Jurkat, Clone E6-1 (cell line): ENCODE data around the gene LRFN3. TPM values are rescaled to one million over a fixed set of nuclear protein-coding genes. Genes with fewer than 3 reads are reported as not detected.
A peak's percentile ranks its signal among the peaks of the same experiment; 100 is the strongest.
"Not testable (repeated sequence)": the region's sequence is repeated elsewhere in the genome, so short reads cannot be mapped to it uniquely, and the experiment has no call there.

ENCODE experiments used
- DNase-seq: peaks from one replicate; pipeline ENCODE4 v3.0.0-alpha.2; 2011; ENCODE audit warnings: low read depth, low spot score
- H3K4me3 ChIP-seq: 2 replicates; pipeline ENCODE4 v1.5.1; 2011; ENCODE audit warnings: mild to moderate bottlenecking, low read length, control low read depth, moderate library complexity
- polyA plus RNA-seq: library from polyadenylated mRNA; unstranded; fragments of >200 nt; gene quantifications from one replicate; pipeline ENCODE4 v1.2.1, GENCODE V29; 2012; ENCODE audit warnings: missing spikeins; ENCODE audit not compliant: insufficient read length, insufficient read depth

The LRFN3 gene, protein sequence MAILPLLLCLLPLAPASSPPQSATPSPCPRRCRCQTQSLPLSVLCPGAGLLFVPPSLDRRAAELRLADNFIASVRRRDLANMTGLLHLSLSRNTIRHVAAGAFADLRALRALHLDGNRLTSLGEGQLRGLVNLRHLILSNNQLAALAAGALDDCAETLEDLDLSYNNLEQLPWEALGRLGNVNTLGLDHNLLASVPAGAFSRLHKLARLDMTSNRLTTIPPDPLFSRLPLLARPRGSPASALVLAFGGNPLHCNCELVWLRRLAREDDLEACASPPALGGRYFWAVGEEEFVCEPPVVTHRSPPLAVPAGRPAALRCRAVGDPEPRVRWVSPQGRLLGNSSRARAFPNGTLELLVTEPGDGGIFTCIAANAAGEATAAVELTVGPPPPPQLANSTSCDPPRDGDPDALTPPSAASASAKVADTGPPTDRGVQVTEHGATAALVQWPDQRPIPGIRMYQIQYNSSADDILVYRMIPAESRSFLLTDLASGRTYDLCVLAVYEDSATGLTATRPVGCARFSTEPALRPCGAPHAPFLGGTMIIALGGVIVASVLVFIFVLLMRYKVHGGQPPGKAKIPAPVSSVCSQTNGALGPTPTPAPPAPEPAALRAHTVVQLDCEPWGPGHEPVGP
- 17.1 TPM for polyA plus RNA-seq

DNA sequence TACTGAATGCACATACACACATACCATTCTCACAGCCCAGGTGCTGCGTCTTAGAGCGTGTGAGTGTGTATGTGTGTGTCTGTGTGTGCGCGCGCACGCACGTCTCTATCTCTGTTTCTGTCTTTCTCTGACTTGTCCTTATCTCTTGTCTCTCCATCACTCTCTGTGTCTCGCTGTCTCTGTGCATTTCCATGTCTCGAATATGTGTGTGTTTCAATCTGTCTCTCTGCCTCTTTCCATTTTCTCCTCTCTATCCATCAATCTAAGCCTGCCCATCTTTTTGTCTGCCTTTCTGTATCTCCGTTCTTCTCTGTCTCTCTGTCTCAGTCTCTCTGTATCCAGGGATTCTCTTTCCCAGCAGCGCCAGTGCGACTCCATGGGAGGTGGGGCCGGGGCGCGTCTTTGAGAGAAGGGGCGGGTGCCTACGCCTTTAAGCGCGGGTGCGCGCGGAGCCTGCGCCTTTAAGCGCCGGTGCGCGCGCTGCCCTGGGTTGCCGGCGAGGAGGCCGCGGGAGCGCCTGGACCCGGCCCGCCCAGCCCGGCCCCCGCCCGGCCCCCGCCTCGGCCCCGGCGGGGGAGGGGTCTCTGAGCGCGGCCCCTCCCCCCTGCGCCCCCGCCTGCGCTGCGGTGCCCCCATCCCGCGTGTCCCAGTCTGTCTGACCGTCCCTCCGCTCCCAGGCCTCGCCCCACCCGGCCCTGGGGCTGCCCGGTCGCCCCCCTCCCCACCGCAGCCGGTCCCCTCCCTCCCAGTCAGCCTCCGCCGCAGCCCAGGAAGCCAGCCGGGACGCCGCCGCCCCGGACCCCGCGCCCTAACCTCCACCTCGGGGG lies at the start of gene LRFN3:
Gene LRFN3 (plus strand): TSS at position 464 of the 827 bp plus-strand sequence. CDS start 3,052 bp downstream, outside the sequence.
- peak; percentile 60 for DNase-seq

DNA sequence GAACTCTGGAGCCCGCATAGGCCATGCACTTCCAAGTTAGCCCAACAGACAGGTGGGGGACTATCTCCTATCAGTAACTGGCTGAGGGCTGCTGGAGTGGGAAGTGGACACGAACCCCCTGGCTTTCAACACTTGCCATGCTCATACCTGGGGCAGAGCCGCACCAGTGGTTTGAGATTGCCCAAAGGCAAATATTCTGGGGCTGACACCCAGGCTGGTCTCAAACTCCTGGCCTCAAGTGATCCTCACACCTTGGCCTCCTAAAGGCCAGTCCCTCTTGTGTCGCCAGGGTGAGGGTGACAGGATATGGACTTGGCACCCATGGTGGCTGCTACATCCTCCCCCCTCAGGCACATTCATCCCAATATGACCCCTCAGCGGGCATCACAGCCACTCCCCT lies 49.0 kb upstream of the LRFN3 start:
- no peak for DNase-seq
- no peak overlapping the region for H3K4me3 ChIP-seq

More for the DNA sequence above, at the start of gene LRFN3:
- H3K4me3 ChIP-seq = peak within 1 kb of the TSS; percentile 70

DNA sequence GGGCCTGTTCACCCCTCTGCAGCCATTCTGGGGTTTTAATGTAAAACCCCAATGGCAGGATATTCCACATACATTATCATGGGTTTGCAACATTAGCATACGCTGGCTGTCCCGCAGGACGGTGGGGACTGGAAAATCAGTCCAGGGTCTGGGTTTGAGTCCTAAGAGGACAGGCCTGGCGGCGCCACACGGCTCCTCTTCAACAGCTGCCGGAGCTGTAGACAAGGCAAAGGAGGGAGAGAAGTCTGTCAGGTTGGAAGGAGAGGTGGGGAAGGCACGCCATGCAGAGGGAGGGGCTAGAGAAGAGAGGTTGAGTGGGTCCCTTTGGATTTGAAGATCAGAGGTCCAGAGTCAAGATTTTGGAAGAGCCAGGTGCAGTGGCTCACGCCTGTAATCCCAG lies 47.8 kb upstream of the LRFN3 start:
- no peak for DNase-seq
- no peak overlapping the region for H3K4me3 ChIP-seq

DNA sequence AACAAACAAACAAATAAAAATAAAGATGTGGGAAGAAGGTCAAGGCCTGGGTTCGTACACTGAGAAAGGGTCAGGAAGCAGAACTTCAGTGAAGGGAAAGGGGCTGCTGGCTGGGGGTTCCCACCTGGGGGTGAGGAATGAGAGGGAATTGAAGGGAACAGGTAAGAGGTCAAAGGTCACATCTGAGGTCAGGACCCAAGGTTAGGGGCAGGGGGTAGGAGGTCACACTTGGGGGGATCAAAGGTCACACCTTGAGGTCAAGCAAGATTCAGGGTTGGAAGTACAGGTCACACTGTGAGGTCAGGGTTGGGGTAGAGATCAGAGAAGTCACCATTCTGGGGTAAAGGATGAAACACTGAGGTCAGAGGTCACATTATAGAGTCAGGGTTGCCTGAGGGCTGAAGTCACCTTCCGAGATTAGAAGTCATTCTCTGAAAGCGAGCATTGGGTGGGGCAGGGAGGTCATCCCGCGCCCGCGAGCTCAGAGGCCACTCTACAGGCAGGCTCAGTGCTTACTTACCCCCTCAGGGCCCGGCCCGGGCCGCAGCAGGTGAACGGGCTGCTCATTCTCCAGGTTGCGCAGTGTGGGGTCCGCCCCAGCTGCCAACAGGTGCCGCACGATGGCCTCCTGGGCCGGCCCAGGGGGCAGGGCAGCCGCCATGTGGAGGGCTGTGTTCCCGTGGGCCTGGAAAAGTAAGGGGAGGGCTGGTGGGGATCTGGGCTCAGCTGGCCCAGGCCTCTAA lies 46.6 kb upstream of the LRFN3 start:
- no peak overlapping the region for H3K4me3 ChIP-seq
- DNase-seq = no peak

DNA sequence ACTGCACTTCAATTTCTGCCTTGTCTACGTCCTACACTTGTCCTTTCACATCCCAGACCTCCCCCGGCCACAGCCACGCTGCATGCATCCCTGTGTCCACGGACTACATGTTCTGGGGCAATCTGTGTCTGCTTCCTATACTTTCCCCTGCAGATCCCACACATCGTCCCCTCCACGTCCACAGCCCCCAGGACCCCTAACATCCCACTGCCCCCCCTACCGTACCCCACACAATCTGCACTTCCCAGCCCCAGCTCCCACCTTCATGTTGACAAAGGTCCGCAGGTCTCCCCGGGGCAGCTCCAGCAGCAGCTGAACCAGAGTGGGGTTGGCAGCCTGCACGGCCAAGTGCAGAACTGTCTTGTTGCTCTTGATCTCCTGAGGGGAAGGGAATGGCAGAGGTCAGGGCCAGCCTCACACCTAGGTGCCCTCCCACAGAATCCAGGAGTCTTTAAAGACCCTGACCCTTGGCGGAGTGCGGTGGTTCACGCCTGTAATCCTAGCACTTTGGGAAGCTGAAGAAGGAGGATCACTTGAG lies 46.0 kb upstream of the LRFN3 start:
- no peak overlapping the region for H3K4me3 ChIP-seq
- DNase-seq = no peak

DNA sequence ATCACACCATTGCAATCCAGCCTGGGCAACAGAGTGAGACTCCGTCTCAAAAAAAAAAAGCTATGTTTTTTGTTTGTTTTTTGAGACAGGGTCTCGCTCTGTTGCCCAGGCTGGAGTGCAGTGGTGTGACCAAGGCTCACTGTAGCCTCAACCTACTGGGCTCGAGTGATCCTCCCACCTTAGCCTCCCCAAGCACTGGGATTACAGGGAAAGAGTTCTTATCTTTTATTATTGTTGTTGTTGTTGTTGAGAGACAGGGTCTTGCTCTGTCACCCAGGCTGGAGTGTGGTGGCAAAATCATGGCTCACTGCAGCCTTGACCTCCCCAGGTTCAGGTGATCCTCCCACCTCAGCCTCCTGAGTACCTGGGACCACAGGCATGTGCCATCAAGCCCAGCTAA lies 44.4 kb upstream of the LRFN3 start:
- H3K4me3 ChIP-seq = not testable (repeated sequence)

DNA sequence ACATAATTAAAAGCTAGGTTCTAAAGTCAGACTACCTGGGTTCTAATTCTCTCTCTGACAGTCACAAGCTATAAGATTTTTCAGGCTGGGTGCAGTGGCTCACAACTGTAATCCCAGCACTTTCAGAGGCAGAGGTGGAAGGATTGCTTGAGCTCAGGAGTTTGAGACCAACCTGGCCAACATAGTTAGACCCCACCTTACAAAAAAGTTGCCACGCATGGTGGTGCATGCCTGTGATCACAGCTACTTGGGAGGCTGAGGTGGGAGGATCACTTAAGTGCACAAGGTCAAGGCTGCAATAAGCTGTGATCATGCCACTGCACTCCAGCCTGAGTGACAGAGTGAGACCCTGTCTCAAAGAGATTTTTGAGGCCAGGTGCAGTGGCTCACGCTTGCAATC lies 41.8 kb upstream of the LRFN3 start:
- no peak for DNase-seq
- no peak overlapping the region for H3K4me3 ChIP-seq

More for the DNA sequence above, 44.4 kb upstream of the LRFN3 start:
- not testable (repeated sequence) for DNase-seq

DNA sequence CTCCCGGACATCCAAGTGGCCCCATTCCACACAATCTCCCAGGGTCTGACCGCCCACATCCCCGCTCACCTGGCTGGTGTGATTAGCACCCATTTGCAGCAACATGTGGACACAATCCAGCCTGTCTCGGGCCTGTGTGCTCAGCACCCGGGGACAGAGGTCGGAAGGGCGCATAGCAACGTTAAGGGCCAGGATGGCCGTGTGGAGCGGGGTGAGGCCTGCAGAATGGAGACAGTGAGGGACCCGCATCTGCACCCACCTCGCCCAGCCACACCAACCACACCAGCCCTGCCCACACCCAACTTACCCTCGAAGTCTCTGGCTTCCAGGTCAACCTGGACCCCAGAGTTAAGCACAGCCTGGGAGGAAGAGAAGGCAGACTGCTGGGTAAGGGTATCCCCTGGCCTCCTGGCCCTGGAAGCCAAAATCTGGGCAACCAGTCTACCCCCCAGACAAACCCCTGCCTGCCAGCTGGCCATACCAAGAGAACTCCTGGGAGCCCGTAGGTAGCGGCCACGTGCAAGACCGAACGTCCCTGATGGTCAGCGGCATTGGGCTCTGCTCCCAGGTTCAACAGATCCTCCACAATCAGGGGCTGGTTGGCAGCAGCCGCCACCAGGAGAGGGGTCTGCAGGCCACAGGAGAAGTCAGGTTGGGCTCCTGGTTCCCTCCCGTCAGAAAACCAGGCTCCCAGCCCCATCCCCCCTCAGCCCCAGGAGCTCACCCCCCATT lies 40.1 kb upstream of the LRFN3 start:
- no peak overlapping the region for H3K4me3 ChIP-seq
- no peak for DNase-seq

DNA sequence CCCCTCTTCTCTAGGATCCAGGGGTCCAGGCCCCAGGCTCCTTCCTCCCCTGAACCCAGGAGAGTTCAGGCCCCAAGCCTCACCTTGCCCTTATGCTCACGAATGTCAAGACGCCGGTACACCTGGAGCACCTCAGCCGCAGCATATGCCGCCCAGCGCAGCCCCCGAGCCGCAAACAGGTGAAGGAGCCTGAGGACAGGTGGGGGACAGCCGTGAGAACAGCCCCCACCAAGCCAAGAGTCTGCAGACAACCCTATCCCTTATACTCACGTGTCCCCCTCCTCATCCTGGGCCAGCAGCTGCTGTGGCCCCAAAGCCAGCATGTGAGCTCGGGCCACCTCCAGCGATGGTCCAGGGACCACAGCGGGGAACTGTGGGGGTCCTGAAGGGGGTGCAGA lies 39.5 kb upstream of the LRFN3 start:
- no peak for DNase-seq
- H3K4me3 ChIP-seq = no peak overlapping the region

DNA sequence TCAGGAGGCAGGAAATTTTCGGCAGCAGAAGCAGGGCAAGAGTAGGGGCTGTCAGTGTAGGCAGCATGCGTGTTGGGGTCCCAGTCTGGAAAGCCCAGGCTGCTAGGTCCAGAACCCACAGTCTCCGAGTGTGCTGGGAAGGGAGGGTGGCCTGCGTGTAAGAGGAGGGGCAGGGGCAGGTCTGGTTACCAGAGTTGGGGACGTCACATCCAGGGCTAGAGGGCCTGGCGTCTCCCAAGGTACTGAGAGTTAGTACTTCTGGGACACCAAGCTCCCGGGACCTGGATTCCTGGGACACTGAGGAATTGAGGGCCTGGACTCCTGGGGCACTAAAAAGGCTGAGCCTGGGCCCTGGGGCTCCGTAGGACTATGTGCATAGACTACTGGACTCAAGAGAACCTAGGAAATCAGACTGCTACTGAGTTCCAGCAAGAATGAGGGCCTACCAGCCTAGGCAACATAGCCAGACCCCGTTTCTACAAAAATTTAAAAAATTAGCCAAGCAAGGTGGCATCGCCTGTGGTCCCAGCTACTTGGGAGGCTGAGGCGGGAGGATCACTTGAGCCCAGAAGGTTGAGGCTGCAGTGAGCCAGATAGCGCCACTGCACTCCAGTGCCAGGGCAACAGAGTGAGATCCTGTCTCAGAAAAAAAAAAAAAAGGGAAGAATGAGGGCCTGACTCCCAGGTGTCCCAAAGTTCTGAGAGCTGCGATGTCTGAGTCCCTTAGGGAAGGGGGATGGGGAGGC lies 38.3 kb upstream of the LRFN3 start:
- no peak for DNase-seq
- H3K4me3 ChIP-seq = peak overlapping the region; percentile 91

DNA sequence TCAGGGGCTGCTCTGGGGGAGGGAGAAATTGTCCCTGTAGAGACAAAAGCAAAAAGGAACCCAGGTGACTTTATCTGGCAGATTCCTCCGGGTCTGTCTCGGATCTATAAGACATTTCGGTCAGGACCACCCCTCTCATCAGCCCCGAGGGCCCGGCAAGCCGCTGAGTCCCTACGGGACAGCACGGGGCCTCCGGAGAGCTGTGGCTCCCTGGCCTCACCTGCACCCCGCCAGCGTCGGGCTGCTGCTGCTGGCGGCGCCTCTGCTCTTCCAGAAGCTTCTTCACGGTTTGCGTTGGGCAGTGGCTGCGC lies 37.7 kb upstream of the LRFN3 start:
- peak overlapping the region; percentile 91 for H3K4me3 ChIP-seq
- no peak for DNase-seq

DNA sequence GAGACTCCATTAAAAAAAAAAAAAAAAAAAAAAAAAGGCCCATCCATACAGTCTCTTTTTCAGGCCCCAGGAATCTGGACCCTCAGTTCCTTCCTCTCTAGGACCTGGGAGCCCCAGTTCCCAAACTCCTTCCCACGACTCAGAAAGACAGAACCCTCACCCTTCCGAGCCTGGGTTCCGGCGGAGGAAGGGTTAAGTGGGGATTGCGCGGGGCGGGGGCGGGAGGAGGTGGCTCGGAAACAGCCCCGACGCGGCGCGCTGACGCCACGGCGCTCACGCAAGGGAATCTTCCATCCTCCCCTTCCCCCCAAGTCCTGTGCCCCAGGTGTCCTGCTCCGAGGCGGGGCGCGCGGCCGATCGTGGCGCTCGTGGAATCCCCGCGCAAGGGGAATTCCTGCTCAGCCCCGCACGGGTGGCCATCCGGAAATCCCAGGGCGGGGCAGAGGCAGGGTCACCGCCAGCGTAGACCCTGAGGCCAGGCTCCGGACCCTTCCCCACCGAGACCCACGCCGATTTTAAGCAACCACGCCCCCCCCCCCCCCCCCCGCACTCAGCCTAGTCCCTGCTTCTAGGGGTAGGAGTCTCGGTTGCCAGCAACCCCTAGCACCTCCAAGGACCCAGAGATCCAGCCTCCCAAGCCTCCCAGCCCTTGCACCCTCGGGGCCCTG lies 36.5 kb upstream of the LRFN3 start:
- DNase-seq = peak; percentile 85
- peak overlapping the region; percentile 91 for H3K4me3 ChIP-seq

DNA sequence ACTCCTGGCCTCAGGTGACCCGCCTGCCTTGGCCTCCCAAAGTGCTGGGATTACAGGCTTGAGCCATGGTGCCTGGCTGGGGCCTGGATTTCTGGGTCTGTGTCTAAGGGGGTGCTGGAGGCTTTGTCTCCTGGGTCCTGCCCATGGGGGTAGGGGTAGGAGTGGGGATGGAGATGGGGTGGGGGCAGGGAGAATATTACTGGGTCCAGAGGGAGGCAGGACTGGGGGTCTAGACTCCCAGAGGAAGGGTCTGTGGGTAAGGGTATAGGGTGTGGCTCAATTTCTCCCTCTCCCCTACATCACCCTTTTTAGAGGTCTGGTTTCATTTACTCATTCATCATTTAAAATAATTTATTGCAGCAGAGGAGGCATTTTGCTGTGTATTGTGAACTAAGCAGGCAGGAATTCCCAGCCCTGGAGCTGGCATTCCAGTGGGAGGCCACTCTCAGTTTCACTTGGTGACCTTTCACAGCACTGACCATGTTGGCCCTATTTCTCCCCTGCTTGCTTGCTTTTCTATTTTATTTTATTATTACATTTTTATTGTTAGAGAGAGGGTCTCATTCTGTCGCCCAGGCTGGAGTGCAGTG lies 35.0 kb upstream of the LRFN3 start:
- DNase-seq = no peak
- peak overlapping the region; percentile 91 for H3K4me3 ChIP-seq

DNA sequence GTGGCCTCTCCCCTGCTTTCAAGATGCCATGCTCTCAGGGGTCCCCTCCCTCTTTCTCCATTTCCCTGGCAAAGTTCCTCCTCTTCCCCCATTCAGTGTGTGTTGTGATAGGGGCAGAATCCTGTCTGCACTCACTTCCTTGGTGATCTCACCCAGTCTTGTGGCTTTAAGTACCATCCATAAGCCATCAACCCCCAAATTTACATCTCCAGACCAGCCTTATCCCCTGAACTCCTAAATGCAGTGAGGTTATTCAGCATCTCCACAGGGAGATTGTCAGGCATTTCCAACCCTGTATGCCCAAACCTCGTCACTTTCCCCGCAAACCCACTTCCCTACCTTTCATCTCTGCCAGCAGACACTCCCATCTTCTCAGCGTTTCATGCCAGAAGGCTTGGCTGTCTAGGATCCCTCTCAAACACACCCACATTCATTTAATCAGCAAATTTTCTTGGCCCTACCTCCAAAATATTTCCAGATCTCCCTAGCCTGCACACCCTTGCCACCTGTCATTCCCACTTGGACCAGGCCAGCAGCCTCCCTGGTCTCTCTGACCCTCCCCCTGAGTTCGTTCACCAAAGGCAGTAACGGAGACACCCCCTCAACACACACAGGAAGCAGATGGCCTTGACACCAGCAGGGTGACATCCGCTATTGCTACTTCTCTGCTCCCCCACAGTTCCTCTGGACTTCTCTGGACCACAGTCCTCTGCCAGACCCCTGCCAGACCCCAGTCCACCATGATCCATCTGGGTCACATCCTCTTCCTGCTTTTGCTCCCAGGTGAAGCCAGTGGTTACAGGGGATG lies 34.1 kb upstream of the LRFN3 start, which contains the start of gene HCST:
Gene HCST (plus strand): TSS at position 676 of the 808 bp plus-strand sequence. CDS start 65 bp downstream, at position 741.
- H3K4me3 ChIP-seq = peak within 1 kb of the TSS; percentile 91
- DNase-seq = peak; percentile 82

DNA sequence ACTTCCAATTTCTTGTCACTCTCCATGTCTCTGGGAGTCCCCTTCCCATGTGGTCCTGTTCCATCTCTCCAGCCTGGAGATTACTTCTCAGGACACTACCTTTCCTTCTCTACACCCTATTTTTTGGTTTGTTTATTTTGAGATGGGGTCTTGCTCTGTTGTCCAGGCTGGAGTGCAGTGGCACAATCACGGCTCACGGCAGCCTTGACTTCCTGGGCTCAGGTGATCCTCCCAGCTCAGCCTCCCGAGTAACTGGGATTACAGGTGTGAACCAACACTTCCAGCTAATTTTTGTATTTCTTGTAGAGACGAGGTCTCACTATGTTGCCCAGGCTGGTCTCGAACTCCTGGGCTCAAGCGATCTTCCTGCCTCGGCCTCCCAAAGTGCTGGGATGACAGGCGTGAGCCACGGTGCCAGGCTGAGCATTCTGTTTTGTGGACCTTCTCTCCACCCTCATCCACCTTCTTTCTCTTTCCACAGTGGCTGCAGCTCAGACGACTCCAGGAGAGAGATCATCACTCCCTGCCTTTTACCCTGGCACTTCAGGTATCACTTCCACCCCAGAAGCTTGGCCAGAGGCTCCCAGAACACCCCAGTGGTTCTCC lies 33.2 kb upstream of the LRFN3 start:
- peak overlapping the region; percentile 91 for H3K4me3 ChIP-seq
- no peak for DNase-seq
